ENCODE data around the gene DNAI7.

Gene DNAI7, protein sequence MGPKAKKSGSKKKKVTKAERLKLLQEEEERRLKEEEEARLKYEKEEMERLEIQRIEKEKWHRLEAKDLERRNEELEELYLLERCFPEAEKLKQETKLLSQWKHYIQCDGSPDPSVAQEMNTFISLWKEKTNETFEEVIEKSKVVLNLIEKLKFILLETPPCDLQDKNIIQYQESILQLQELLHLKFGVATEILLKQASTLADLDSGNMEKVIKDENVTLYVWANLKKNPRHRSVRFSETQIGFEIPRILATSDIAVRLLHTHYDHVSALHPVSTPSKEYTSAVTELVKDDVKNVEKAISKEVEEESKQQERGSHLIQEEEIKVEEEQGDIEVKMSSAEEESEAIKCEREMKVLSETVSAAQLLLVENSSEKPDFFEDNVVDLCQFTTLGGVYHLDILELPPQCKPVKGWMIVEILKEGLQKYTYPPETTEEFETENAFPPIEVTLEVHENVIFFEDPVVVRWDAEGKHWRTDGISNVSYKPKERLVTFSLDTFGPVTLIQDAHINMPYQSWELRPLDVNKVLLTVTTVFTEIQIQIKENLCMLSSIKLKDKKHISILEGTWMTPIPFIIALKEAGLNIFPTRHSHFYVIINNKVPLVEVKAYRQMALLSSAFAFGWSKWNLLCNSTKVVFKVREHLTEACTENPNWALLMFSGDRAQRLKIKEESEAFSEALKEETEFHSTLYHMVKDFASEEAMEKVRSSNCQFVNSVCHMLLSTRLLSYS

DNA sequence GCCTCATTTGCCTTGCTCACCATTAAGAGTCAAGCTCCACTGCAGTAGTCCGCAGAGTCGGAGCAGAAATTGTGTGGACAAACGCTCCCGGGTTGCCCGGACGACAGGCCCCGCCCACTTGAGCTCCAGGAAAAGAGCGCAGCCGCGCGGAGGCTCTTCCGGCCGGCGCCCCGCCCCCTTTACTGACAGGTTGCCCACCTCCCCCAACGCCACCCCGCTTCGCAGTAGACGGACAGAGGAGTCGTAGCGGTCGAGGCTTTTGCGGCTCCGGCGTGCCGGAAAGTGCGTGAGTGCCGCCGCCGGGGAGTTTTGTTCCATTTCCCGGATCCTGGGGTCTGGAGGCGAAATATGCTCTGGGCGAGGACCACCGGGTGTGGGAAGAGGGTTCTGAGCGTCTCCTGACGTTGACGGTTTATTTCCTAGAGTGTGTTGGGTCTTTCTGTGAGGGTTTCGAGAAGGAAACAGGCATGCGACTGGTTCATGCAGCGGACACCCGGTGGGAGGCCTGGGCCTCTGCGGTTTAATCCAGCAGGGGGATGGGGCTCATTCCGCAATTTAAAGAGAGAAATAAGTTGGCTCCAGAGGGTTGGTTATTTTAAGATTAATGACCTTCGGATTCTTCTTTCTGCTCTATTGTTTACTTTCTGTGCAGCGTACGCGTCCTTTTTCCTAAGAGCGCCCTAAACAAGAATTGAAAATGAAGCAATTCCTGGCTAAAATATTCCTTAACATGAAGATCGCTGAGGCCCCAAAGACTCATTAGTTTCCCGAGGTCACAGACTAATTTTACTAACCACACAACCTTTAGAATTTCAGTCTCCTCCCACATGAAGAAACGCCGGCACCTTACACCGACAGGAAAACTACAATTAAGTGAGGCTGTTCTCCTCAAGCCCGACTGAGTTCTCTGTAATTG lies at the start of gene DNAI7, which contains the start of gene ETFRF1:
Gene DNAI7 (minus strand): TSS at position 105 of the 916 bp plus-strand sequence. CDS start 82 bp downstream, at position 23.
Gene ETFRF1 (plus strand): TSS at position 182 of the 916 bp plus-strand sequence. CDS start 8,720 bp downstream, outside the sequence.
- peak; percentile 93 for DNase-seq (ENCODE audit: low read depth)

DNA sequence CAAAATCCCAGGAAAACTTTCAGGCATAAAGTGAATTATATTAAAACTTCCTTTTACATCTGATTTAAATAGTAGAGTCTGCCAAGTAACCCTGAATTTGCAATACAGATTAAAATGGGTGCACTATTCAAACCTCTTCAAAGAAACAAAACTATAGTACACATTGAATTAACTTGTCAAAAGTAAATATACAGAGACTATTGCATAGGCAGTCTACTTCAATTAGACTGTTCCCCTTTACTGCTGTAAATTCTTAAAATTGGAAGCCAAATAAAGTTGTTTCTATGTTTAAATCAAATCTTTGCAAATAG lies 48.7 kb upstream of the DNAI7 start:
- no peak for DNase-seq (ENCODE audit: low read depth)

DNA sequence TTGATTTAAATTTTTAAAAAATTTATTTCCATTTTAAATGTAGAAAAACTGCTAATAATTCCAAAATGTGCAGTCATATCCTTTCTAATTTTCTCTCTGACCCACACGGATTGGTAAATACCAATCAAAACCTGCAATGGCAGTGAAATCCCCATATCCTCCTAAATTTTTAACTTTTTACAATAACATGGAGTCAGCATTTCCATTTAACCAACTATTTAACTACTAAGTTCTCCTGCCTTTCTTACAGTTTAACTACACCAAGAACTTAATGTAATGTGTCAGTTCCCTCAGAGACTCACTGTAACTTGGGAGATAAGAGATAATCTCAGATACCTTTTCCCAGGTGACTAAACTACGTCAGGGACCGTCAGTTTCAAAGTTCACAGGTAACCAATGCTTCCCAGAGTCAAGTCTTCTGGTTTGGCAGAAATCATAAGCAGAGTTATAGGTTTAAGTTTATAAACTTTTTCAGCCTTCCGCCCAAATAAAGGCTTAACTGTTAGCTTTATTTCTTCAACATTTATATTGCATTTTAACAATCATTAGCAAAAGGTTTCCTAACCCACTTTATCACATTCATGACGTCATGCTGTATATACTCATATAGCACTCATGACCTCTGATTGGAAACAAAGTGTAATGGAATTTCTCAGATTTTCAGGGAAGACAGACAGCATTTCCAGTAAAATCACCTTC lies 48.2 kb upstream of the DNAI7 start:
- no peak for DNase-seq (ENCODE audit: low read depth)

DNA sequence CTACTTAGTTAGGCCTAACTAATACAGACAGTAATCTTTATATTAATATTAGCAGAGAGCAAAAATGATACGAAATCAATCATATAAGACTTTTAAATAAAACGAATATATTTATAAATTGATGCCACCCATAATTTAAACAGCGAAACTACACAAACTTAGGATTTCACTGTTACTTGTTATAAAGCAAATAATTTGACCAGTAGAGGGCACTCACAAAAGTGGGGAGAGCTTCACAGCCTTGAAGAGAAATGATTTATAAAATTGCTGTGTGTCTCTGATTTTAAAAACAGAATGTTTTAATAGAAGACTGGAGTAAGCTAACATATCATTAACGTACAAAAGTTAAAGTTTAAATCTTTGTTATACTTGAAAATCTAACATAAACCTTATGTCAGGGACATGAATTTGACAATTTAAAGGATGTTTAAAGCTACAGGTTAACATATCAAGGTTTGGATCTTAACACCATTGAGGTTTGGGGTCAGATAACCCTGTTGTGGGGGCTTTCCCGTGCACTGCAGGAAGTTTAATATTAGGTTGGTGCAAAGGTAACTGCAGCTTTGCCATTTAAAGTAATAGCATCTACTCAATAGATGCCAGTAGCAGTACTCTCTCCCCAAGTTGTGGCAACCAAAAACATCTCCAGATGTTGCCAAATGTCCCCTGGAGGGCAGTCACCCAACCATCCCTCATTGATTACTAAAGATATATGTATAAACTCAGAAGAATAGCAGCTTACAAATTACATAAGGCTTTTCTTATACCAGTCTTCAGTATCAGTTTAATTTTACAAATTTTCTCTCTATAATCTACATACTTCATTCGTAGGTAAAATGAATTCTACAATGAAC lies 46.4 kb upstream of the DNAI7 start:
- DNase-seq (ENCODE audit: low read depth) = no peak

- DNase-seq (ENCODE audit: low read depth) = no peak
Measured at GRCh38 chr12:25236626-25237025, 41.7 kb upstream of the DNAI7 start.

GRCh38 chr12:25236190-25236589 lies 41.2 kb upstream of the DNAI7 start:
- DNase-seq (ENCODE audit: low read depth) = no peak

DNA sequence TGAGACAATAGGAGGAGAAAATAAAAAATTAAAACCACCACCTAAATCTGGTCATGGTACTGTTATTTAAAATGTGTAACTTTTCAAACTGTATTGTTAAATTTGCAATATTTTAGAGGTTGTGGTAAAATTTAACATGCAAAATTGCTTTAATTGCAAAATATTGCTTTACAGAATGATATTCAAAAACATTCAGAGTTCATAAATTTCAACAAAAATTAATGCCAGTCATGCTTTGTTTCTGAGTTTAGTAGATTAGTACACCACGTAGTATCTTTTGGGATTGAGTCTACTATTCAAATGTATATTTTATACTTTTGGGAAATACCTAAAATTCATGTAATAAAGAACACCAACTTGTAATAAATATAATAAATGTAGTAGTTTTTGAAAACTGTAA lies 18.4 kb upstream of the DNAI7 start:
- DNase-seq (ENCODE audit: low read depth) = no peak

GRCh38 chr12:25208554-25208953 lies 13.6 kb upstream of the DNAI7 start:
- no peak for DNase-seq (ENCODE audit: low read depth)

- DNase-seq (ENCODE audit: low read depth) = no peak
Measured at GRCh38 chr12:25207846-25208245, 12.9 kb upstream of the DNAI7 start.

DNA sequence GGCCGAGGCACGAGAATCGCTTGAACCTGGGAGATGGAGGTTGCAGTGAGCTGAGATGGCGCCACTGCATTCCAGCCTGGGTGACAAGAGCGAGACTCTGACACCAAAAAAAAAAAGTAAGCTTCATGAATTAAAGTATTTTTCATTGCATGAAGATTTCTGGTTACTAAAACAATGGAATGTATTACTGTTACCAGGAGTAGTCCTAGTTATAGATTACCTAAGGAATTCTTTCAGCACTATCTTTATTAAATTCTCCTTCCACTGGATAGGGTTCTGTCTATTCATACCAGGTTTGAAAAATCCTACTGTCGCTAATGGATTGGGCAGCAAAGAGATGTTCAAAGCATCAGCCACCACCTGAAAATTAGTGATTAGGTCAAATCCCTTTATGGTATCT lies 12.5 kb upstream of the DNAI7 start:
- no peak for DNase-seq (ENCODE audit: low read depth)

GRCh38 chr12:25202137-25202536 lies 7.2 kb upstream of the DNAI7 start:
- DNase-seq (ENCODE audit: low read depth) = no peak

DNA sequence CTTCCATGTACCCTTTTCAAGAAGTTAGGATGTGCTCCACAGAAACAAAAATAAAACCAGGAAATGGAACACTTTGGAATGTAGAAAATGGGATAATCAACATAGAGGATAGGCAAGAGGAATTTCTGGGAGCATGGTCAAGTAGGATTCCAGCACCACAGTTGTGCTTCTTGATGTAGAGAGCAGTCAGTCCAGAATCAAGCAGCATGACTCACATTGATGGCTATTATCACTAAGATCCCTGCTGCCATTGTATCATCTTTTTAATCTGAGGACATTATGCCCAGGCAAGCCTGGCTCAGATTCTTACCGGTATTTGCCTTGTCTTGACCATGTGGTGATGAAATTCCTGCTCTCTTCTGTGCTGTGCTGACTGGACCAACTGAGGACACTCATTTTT lies 5.7 kb upstream of the DNAI7 start:
- no peak for DNase-seq (ENCODE audit: low read depth)

DNA sequence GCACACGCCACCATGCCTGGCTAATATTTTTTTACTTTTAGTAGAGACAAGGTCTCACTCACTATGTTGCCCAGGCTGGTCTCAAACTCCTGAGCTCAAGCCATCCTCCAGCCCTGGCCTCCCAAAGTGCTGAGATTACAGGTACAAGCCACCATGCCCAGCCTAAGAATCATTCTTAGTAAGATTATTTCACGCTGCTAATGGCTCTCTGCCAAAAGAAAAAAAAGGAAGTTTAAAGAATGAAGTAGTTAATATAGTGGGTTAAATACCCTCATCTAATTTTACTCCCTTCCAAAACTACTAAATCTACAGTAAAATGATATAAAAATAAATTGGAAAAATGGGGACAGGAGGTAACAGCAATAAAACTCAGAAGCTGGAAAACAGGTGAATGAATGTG lies 2.6 kb upstream of the DNAI7 start:
- no peak for DNase-seq (ENCODE audit: low read depth)

DNA sequence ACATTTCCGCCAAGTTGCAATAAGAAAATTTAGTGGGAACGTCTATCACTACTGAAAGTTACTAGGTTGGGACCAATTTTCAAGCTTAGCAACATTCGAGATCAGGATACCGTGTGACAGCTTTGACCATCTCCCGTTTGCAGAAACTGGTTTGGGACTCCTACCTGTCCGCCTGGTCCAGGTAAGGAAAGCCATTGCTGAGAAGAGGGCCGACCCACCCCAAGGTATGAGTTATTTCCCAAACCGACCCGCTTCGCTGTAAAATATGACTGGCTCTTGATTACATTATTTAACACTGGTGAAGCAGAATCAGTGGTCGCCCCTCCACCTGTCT lies 271 bp downstream of the DNAI7 start:
- DNase-seq (ENCODE audit: low read depth) = no peak

- DNase-seq (ENCODE audit: low read depth) = no peak
Measured at GRCh38 chr12:25194214-25194613, 746 bp downstream of the DNAI7 start.

- no peak for DNase-seq (ENCODE audit: low read depth)
Measured at GRCh38 chr12:25190793-25191192, 4.2 kb downstream of the DNAI7 start.

- peak; percentile 66 for DNase-seq (ENCODE audit: low read depth)
Measured at GRCh38 chr12:25189656-25190055, 5.3 kb downstream of the DNAI7 start.

DNA sequence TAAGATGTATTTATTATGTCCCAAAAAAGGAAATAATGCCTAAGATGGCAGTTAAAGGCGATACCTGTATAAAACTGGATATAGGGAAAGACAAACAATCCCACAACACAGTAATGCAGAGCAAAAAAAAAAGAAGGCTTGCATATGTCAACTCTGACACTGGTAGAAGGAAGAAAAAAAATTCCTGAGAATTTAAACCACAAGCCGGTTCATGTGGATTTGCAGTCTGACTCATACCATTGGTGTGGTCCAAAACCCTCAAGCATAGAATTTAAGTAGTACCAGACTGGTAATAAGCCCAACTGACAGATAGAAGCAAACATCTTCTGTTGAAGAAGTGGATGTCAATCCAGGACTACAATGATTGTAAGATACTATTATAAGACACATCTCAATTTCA lies 7.2 kb downstream of the DNAI7 start:
- DNase-seq (ENCODE audit: low read depth) = peak; percentile 93

GRCh38 chr12:25186788-25187402 lies 8.1 kb downstream of the DNAI7 start:
- DNase-seq (ENCODE audit: low read depth) = no peak

GRCh38 chr12:25186038-25186787 lies 8.7 kb downstream of the DNAI7 start:
- no peak for DNase-seq (ENCODE audit: low read depth)
